ENCODE data around the gene SFT2D2.

SFT2D2 gene

DNA sequence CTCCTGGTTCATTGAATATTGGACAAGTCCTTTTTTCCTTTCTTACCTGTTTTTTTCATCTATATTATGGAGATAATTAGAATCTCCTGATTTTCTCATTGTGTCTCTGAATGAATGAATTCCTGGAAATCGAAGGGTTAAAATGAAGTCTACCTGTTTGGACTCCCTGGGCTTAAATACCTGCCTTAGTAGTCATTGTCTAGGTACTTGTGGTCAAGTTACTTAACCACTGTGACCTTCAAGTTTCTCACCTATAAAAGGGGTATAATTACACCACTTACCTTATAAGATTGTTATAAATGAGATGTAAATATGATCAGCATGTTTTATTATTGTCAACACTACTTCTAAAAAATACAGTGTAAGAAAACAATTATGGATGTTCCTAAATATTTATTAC is 45.8 kb downstream of the SFT2D2 start:
- DNase-seq, result no peak

DNA sequence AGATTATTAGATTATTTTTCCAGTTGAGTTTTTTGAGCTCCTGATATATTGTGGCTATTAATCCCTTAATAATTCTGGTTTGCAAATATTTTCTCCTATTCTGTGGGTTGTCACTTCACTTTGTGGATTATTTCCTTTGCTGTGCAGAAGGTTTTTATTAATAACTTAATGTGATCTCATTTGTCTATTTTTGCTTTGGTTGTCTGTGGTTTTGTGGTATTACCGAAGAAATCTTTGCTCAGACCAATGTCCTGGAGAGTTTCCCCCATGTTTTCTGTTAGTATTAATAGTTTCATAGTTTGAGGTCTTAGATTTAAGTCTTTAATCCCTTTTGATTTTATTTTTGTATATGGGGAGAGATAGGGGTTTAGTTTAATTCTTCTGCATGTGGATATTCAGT is 47.8 kb downstream of the SFT2D2 start:
- no peak for DNase-seq

DNA sequence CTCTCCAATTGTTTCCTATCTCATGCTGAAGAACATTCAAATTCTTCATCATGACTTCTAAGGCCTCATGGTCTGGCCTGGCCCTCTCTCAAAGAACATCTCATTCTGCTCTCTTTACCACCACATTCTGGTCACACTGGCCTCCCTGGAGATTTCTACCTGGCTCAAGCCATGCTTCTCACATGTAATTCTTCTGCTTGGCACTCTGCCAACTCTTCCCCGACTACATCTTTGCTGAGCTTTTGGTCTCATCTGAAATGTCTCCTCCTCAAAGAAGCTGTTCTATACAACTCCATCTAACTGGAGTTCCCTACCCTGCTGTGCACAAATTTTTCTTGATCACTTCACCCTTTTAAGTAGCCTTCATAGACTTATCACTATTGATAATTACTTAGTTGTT is 53.4 kb downstream of the SFT2D2 start:
- DNase-seq, result no peak

DNA sequence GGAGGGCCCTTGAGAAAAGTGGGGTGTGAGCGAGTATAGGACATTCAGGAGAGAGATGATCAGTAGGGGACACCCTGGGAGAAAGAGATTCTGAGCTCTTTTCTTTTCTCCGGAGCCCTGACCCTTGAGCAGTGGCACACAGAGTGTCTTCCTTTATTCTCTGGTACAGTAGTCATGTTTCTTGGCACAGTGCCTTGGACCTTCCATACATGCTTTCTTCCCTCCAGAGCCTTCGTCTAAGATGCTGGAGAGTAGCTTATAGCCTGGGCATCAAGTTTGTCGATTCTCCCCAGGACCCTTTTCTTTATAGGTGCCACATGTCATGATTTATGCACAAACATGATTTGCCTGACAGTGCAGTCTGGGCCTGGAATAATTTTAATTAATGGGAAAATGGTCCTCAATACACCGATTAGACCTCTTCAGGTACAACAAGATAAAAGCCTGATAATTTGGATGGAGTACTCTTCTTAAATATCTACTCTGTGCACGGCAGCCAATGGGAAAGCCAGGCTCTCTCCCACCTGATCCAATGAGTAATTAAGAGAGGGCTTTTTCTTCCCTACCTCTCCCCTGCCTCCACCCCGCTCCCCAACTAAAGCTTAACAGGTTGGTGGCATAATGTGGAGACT is 54.6 kb downstream of the SFT2D2 start, which contains the start of gene TBX19:
Gene TBX19, plus strand, starts transcription at position 582 of the 632 bp plus-strand sequence. CDS start 214 bp downstream, outside the sequence.
- no peak for DNase-seq

DNA sequence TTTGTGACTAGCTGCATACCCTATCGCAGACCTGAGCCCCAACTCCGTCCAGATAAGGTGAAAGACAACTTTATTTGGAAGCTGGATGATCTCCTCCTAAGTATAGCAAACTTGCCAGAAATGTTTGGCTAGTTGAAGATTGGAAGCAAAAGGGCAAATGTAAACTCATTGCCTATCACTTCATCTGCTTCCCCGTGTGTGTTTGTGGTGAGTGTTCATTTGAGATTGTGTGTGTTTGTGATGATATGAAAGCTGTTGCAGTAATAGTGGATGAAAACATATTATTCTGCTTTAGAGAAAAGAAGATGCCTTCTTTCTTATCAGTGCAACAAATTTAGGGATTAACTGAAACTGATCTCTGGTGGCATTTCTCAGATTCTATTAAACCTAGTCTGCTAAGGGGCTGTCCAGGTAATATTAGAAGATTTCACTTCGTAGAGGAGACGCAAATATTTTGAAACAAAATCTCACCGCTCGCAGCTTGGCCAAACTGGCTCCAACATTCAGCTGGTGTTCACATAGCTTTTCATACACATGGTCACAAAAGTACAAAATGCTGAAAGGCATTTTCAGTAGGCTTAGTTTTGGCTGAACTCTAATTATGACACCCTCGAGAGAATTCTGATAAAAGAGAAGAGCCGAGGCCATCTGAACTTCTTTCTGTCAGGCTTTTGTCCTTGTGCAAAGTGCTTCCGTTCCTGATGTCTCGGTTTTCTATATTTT is 56.0 kb downstream of the SFT2D2 start:
- DNase-seq, result no peak

DNA sequence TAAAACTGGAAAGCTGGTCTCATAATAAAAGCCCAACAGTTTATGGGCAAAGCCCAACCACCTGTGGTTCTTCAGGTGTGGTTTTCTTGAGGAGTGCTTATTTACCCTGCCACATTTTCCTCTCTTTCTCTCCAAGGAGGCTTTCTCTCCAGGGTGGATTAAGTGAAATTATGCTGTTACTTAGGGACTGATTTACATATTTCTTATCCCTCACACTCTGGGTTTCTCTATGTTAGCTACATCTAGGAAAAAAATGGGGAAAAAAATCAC is 59.7 kb downstream of the SFT2D2 start:
- DNase-seq, result no peak

GRCh38 chr1:168285971-168286927 is 60.4 kb downstream of the SFT2D2 start:
- DNase-seq, result no peak

DNA sequence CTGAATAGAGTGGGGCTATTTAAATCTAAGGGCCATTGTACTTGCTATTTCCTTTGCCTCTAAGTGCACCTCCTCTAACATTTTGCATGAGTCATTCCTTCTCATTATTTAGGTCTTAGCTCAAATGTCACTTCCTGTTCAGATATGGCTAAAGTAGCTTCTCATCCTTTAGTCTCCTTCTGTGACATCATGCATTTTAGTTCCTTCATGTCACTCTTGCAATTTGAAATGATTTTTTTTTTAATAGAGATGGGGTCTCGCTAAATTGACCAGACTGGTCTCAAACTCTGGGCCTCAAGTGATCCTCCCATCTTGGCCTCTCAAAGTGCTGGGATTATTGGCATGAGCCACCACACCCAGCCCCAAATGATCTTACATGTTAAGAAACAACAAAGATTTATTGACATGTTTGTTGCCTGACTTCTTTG is 61.4 kb downstream of the SFT2D2 start:
- DNase-seq, result no peak

DNA sequence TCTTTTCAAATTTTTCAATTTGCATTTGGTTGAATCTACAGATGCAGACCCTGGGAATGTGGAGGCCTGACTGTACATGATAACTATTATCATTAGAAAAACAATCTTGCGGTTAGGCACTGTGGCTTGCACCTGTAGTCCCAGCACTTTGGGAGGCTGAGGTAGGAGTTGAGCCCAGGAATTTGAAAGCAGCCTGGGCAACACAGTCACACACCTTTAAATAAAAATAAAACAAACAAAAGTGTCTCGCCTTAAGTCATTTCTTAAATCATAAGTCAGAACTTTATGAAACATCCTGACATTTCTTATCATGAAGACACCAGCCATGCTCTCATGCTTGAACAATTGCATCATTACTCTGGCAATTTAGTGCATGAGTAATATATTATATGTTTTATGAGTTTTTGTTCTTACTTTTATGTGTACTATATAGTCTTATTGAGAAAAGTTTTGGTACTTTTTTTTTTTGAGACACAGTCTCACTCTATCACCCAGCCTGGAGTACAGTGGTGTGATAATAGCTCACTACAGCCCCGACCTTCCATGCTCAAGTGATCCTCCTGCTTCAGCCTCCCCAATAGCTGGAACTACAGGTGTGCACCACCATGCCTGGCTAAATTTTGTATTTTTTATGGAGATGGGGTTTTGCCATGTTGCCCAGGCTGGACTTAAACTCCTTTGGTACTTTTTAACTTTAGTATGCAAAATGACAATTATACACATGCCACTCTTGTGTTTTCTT is 62.7 kb downstream of the SFT2D2 start:
- no peak for DNase-seq

DNA sequence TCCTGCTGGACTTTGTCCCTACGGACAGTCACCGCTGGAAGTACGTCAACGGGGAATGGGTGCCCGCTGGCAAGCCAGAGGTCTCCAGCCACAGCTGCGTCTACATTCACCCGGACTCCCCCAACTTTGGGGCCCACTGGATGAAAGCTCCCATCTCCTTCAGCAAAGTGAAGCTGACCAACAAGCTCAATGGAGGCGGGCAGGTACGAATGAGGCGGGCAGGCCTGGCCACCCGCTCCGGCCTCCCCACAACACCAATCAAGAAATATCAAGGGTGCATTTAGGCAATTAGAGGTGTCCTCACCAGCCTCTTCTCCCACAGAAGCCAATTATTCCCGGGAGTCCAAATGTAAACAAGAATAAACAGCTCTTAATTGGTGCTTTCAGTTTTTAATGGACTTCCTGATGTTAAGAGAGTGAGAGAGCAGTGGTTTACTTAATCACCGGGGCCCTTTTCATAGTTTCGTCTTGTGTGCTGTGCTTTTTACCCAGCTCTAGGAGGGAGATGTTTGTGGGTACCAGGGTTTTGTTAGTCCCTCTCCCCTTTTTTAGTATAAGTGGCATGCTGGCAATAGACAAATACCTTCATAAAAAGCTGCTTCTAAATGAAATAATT is 65.5 kb downstream of the SFT2D2 start:
- no peak for DNase-seq

- DNase-seq, result no peak
These were observed 67.6 kb downstream of the SFT2D2 start for GRCh38 chr1:168293356-168293755.

DNA sequence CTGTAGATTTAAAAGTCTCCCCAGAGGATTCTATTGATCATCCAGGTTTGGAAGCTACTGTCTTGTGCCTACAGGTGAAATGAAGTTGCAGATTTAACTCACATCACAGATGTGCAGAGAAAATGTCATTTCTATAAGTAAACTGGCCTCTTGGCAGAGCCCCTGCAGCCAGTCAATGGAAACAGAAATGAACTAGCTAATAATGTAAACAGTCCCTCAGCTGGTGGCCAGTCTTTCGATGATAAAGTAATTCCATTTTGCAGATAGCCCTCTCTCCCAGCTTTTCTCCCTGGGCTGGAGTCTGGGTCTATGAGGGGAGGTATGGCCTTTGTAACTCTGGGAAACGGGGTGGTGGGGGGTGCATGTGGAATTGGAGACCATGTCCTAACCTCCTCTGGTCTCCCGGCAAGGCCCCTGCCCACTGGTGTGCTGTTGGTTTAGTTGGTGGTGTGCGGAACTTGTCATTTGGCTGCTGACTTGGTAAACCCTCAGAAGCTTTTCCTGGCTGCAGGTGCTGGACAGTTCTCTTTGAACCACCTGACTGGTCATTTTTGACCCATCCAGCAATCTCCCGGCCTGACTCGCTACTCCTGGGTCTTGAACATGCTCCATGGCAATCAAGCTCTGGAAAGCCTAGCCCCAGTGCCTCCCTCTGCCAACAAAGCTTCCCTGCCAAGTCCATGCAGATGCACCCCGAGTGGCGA is 69.8 kb downstream of the SFT2D2 start:
- DNase-seq, result no peak

DNA sequence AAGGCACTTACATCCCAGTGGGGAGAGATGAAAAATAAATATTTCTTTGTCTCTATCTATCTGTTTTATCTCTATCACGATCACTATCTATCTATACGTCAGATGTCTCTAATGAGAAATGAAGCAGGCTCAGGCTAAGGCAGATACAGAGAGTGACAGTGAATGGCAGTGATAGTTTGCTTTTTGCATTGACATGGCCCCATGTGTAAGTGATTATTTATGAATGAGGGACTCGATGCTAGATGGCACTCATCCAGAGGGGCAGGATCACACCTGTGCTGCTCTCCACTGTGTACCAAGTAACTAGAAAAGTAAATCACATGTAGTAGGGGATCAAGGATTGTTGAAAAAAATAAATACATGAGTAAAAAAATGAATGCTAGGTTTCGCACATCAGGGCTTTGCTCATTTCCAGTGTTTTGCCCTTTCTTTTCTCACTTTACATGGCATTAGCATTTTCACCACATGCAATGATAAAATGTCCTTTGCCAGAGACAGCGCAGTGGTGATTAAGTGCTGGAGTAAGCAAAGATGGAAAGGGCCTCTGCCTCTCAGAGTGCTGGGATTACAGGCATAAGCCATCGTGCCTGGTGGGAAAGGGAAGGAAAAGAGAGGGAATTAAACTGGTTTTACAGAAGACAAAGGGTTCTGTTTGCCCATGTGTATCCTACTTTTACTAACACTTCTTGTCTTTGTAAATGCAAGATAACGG is 71.4 kb downstream of the SFT2D2 start:
- DNase-seq, result no peak

DNA sequence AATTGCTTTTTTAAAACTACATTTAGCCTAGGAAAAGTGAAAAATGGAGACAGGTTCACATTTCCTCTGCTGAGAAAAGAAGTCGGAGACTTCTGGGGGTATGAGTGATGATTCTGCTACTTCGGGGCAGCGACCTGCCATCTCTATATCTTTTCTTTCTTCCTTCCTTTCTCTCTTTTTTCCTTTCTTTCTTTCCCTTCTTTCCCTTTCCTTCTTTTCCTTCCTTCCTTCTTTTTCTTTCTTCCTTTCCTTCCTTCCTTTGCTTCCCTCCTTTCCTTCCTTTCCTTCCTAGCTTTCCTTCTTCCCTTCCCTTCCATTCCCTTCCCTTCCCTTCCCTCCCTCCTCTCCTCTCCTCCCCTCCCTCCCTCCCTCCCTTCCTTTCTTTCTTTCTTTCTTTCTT is 72.6 kb downstream of the SFT2D2 start:
- no peak for DNase-seq

GRCh38 chr1:168300626-168301025 is 74.8 kb downstream of the SFT2D2 start:
- no peak for DNase-seq

GRCh38 chr1:168301664-168302320 is 76.0 kb downstream of the SFT2D2 start:
- no peak for DNase-seq
